HepG2 (cell line): ENCODE data around the gene RSPH9. TPM values are rescaled to one million over a fixed set of nuclear protein-coding genes. Genes with fewer than 3 reads are reported as not detected.
A peak's percentile ranks its signal among the peaks of the same experiment; 100 is the strongest.

ENCODE experiments used
- ATAC-seq: fragments of 200-7000 bp; cut with Tn5 transposase; 3 replicates; pipeline ENCODE4 v1.9.1; 2020; ENCODE audit warnings: mild to moderate bottlenecking, moderate library complexity
- Bru-seq: library from RNA; stranded (reverse); fragments of 400-500 nt; gene quantifications from one replicate; lab custom pipeline; 2021; lab: Mats Ljungman, UMichigan
- BruChase-seq, 2 experiments: library from RNA; stranded (reverse); fragments of 400-500 nt; gene quantifications; one replicate each; lab custom pipeline; 2021; lab: Mats Ljungman, UMichigan
- BruUV-seq: library from RNA; stranded (reverse); fragments of 400-500 nt; replicated peaks from 2 replicates; lab custom pipeline; 2021; lab: Mats Ljungman, UMichigan
- CTCF ChIA-PET: fragments of 300-600 bp; formaldehyde crosslinking; extraction: SDS; loops from one replicate; lab custom pipeline; 2021; ENCODE audit warnings: low total read pairs, inconsistent platforms, low intra/inter-chr PET ratio; lab: Yijun Ruan, JAX
- POLR2A ChIA-PET: fragments of 350-600 bp; sonication (Branson Sonifier 250); formaldehyde crosslinking; loops from one replicate; lab custom pipeline; 2020; ENCODE audit warnings: antibody characterized with exemption, inconsistent platforms; lab: Yijun Ruan, JAX
- DNase-seq: peaks from one replicate; pipeline ENCODE4 v3.0.0-alpha.2; 2015; ENCODE audit warnings: low spot score
- FAIRE-seq: peaks from 3 replicates; lab custom pipeline; 2011; peaks lifted over from hg19 to GRCh38; lab: Jason Lieb, UNC
- H2AFZ ChIP-seq: one replicate; pipeline ENCODE4 v1.6.1; 2011; ENCODE audit warnings: low read length, inconsistent platforms
- H3K27ac ChIP-seq: fragments of 300-600 bp; 3 replicates; pipeline ENCODE4 v1.8.0; 2011; ENCODE audit warnings: mixed run types, mild to moderate bottlenecking, mixed read lengths, low read length, inconsistent platforms; ENCODE audit not compliant: insufficient read depth; ENCODE audit errors: extremely low read length
- H3K27me3 ChIP-seq, 2 experiments: fragments of 200-600 bp in 1 of 2; 2 replicates in 1 of 2; 3 replicates in 1 of 2; pipeline versions ENCODE4 v1.6.0 to v1.8.0; 2011; ENCODE audit warnings: low read length in 2 of 2, mild to moderate bottlenecking in 2 of 2, moderate library complexity in 2 of 2, inconsistent platforms in 1 of 2; ENCODE audit not compliant: insufficient read depth in 2 of 2, control insufficient read depth in 1 of 2
- H3K36me3 ChIP-seq, 2 experiments: fragments of 200-600 bp in 1 of 2; replicated peaks in 1 of 2; 2 replicates in 1 of 2; 3 replicates in 1 of 2; pipeline versions ENCODE4 v1.5.1 to v1.8.0; 2011; ENCODE audit warnings: low read length in 2 of 2, inconsistent platforms in 1 of 2; ENCODE audit not compliant: insufficient read depth in 2 of 2, control insufficient read depth in 1 of 2
- H3K4me1 ChIP-seq: 2 replicates; pipeline ENCODE4 v1.5.1; 2012; ENCODE audit warnings: low read length, inconsistent platforms; ENCODE audit not compliant: insufficient read depth
- H3K4me2 ChIP-seq: 2 replicates; pipeline ENCODE4 v1.6.0; 2011; ENCODE audit warnings: low read depth, low read length, inconsistent platforms
- H3K4me3 ChIP-seq, 3 experiments: fragments of 200-600 bp in 1 of 3; sonication (generic), shearing (Covaris generic) in 1 of 3; replicated peaks in 1 of 3; 2 replicates each; pipeline ENCODE4 v1.5.1; 2011 to 2016; ENCODE audit warnings: low read length in 3 of 3, inconsistent platforms in 2 of 3, low read depth in 2 of 3, mild to moderate bottlenecking in 2 of 3, control low read depth in 1 of 3, mixed read lengths in 1 of 3; ENCODE audit not compliant: insufficient read depth in 1 of 3
- H3K79me2 ChIP-seq: one replicate; pipeline ENCODE4 v1.6.1; 2011; ENCODE audit warnings: low read length, inconsistent platforms; ENCODE audit not compliant: insufficient read depth
- H3K9ac ChIP-seq: 2 replicates; pipeline ENCODE4 v1.6.0; 2011; ENCODE audit warnings: mild to moderate bottlenecking, low read depth, low read length, inconsistent platforms; ENCODE audit not compliant: insufficient read depth
- H3K9me3 ChIP-seq: 2 replicates; pipeline ENCODE4 v1.5.1; 2012; ENCODE audit warnings: mild to moderate bottlenecking, low read length
- H4K20me1 ChIP-seq: 2 replicates; pipeline ENCODE4 v1.6.0; 2011; ENCODE audit warnings: inconsistent platforms, mild to moderate bottlenecking, low read length, moderate library complexity; ENCODE audit not compliant: insufficient read depth
- AGO2 ChIP-seq: fragments of 200-400 bp; formaldehyde crosslinking; optimal IDR thresholded peaks from 2 replicates; pipeline ENCODE3; 2017; ENCODE audit warnings: mild to moderate bottlenecking, low read depth, low read length, moderate library complexity
- MEIS2 ChIP-seq: sonication (generic); formaldehyde crosslinking; IDR thresholded peaks from 2 replicates; pipeline ENCODE4 v1.9.0; 2021; ENCODE audit warnings: mild to moderate bottlenecking, missing genetic modification reagents
- MZF1 ChIP-seq: sonication (generic); formaldehyde crosslinking; IDR thresholded peaks from 2 replicates; pipeline ENCODE4 v1.8.1; 2023; ENCODE audit warnings: mild to moderate bottlenecking, missing genetic modification reagents, borderline replicate concordance
- NFIC ChIP-seq: IDR thresholded peaks from 2 replicates; pipeline ENCODE4 v1.6.1; 2012; ENCODE audit warnings: mild to moderate bottlenecking, low read length, inconsistent platforms
- PLRG1 ChIP-seq: fragments of 450-650 bp; conservative IDR thresholded peaks from 2 replicates; pipeline ENCODE4 v1.6.1; 2016
- ZNF616 ChIP-seq: sonication (generic); formaldehyde crosslinking; IDR thresholded peaks from 2 replicates; pipeline ENCODE4 v1.5.0; 2020; ENCODE audit warnings: low read depth, mild to moderate bottlenecking, missing genetic modification reagents
- WGBS: methylation state at CpG from one replicate; pipeline ENCODE4 v1.1.6; 2017; ENCODE audit warnings: low lambda C conversion rate; 5-methylcytosine and 5-hydroxymethylcytosine counted together
- in situ Hi-C: cut with HindIII; loops from 2 replicates; pipeline ENCODE4 v1.10.0; 2017; ENCODE audit warnings: low pct_unique_long_range_greater_than_20kb; ENCODE audit not compliant: extremely low pct_ligation_motif_present
- intact Hi-C: fragments of 100-400 bp; cut with micrococcal nuclease; formaldehyde crosslinking; loops from one replicate; pipeline ENCODE4 v1.10.0; 2022; ENCODE audit not compliant: unreplicated experiment
- long read RNA-seq, 2 experiments: library from RNA in 1 of 2; library from polyadenylated mRNA in 1 of 2; stranded (forward) in 1 of 2; unstranded in 1 of 2; transcript quantifications; one replicate each; pipeline ENCODE4 v2.0.0, GENCODE V29; 2019 to 2022
- polyA minus RNA-seq, 3 experiments: library from RNA; depleted of rRNA, polyadenylated mRNA; stranded (reverse); fragments of >200 nt; gene quantifications; 2 replicates each; pipeline ENCODE4 v1.2.3, GENCODE V29; 2011; ENCODE audit warnings: low replicate concordance in 1 of 3
- polyA plus RNA-seq, 8 experiments: library from polyadenylated mRNA; depleted of rRNA in 3 of 8; stranded (reverse) in 7 of 8; unstranded in 1 of 8; fragments of >200 nt; fragmentation: Illumina TruSeq in 4 of 8; extraction: Trizol in 4 of 8; gene quantifications; 2 replicates each; pipeline versions ENCODE4 v1.2.1 to v1.2.3, GENCODE V29; 2011 to 2016; ENCODE audit warnings: low read depth in 4 of 8, missing spikeins in 1 of 8, mixed read lengths in 1 of 8; ENCODE audit not compliant: insufficient read depth in 1 of 8
- total RNA-seq, 5 experiments: library from RNA; depleted of rRNA; stranded (reverse); fragments of >200 nt; fragmentation: Illumina TruSeq; extraction: Trizol; gene quantifications; 2 replicates each; pipeline ENCODE4 v1.2.3, GENCODE V29; 2016; ENCODE audit warnings: low read depth in 1 of 5
- TF ChIP-seq, protein P1 (sequence below): sonication (generic); formaldehyde crosslinking; IDR thresholded peaks from 2 replicates; pipeline ENCODE4 v1.8.1; 2023; ENCODE audit warnings: mild to moderate bottlenecking, missing genetic modification reagents
- TF ChIP-seq, protein P2 (sequence below): sonication (generic); formaldehyde crosslinking; IDR thresholded peaks from 2 replicates; pipeline ENCODE4 v1.9.0; 2022; ENCODE audit warnings: missing genetic modification reagents, mild to moderate bottlenecking, borderline replicate concordance

Gene RSPH9, protein sequence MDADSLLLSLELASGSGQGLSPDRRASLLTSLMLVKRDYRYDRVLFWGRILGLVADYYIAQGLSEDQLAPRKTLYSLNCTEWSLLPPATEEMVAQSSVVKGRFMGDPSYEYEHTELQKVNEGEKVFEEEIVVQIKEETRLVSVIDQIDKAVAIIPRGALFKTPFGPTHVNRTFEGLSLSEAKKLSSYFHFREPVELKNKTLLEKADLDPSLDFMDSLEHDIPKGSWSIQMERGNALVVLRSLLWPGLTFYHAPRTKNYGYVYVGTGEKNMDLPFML
- total RNA-seq (2016; rRNA removed; fragmentation: Illumina TruSeq; extraction: Trizol), result 0.04 TPM in 1 of 2 replicates, not detected in the other
- total RNA-seq (2016; cell fraction: cytosol; rRNA removed; fragmentation: Illumina TruSeq; extraction: Trizol; ENCODE audit: low read depth), result not detected in 2 replicates
- not detected in 2 replicates for total RNA-seq (2016; cell fraction: insoluble cytoplasmic fraction; rRNA removed; fragmentation: Illumina TruSeq; extraction: Trizol)
- not detected in 2 replicates for total RNA-seq (2016; cell fraction: membrane; rRNA removed; fragmentation: Illumina TruSeq; extraction: Trizol)
- total RNA-seq (2016; cell fraction: nucleus; rRNA removed; fragmentation: Illumina TruSeq; extraction: Trizol), result not detected in 2 replicates
- polyA plus RNA-seq (2011; rRNA removed), result not detected in 2 replicates
- not detected in 2 replicates for polyA plus RNA-seq (2011; cell fraction: cytosol; rRNA removed)
- 0.10 TPM in 1 of 2 replicates, not detected in the other for polyA plus RNA-seq (2011; cell fraction: nucleus; rRNA removed)
- polyA plus RNA-seq (2012), result 0.15 and 0.40 TPM in 2 replicates
- not detected in 2 replicates for polyA plus RNA-seq (2016; cell fraction: cytosol; fragmentation: Illumina TruSeq; extraction: Trizol; ENCODE audit: low read depth)
- polyA plus RNA-seq (2016; cell fraction: insoluble cytoplasmic fraction; fragmentation: Illumina TruSeq; extraction: Trizol; ENCODE audit: low read depth), result not detected in 2 replicates
- not detected in 2 replicates for polyA plus RNA-seq (2016; cell fraction: membrane; fragmentation: Illumina TruSeq; extraction: Trizol; ENCODE audit: low read depth)
- polyA plus RNA-seq (2016; cell fraction: nucleus; fragmentation: Illumina TruSeq; extraction: Trizol; ENCODE audit: insufficient read depth, low read depth), result not detected in 2 replicates
- not detected in 2 replicates for polyA minus RNA-seq (2011; rRNA and poly(A)+ RNA removed; ENCODE audit: low replicate concordance)
- polyA minus RNA-seq (2011; cell fraction: cytosol; rRNA and poly(A)+ RNA removed), result not detected in 2 replicates
- polyA minus RNA-seq (2011; cell fraction: nucleus; rRNA and poly(A)+ RNA removed), result not detected in 2 replicates
- percentile 17 among the genes with signal in this experiment for Bru-seq, nascent RNA
- BruChase-seq, experiment 1, labeled RNA remaining after a 6-hour chase, result percentile 31 among the genes with signal in this experiment
- percentile 23 among the genes with signal in this experiment for BruChase-seq, experiment 2, labeled RNA remaining after a 2-hour chase
- long read RNA-seq, experiment 1, result 0 reads
- long read RNA-seq, experiment 2, result 0 reads

DNA sequence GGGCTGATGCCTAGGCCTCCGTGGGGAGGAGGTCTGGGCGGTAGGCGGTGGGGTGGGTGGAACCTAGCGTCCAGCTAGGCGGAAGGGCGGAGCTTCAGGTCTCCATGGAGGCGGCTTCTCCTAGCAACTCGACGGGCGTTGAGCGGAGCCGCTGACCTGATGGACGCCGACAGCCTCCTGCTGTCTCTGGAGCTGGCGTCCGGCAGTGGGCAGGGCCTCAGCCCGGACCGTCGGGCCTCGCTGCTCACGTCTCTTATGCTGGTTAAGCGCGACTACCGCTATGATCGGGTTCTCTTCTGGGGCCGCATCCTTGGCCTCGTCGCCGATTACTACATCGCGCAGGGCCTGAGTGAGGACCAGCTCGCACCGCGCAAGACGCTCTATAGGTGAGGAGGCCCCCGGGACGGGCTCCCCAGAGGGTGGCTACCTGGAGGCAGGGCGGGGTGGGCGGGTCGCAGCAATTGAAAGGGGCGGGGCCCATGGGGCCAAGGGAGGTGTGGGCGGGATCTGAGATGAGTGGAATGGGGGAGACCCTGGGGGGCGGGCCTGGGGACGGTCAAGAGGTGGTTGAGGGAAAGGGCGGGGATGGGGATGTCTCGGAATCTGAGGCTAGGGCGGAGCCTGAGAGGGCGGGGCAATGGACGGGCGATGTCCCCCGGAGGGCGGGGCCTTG, at the start of gene RSPH9:
Gene RSPH9, plus strand, starts transcription at position 97 of the 673 bp plus-strand sequence. Its CDS starts 63 bp downstream, at position 160.
- Histone ChIP-seq H3K4me3 (no peak within 1 kb of the TSS), H3K79me2 (no peaks in the 10 kb centered on the region), H2AFZ (no peak within 1 kb of the TSS), H3K4me2 (no peak within 1 kb of the TSS), H3K4me1 (no peaks in the 10 kb centered on the region), H3K27me3 (peaks cover 0 to 7% of the 10 kb centered on the region in 2 experiments; a peak in 1 of 5 replicates), H3K9me3 (no peaks in the 10 kb centered on the region), H4K20me1 (no peaks in the 10 kb centered on the region), H3K27ac (no peak within 1 kb of the TSS), H3K9ac (no peak within 1 kb of the TSS)
- CTCF ChIA-PET, result no interaction called here
- 91% methylated on average over 52 of the region's 52 CpGs for WGBS
- ATAC-seq (peak; percentile 14; the same call in 1 of the 3 replicates), DNase-seq (no peak), FAIRE-seq (no peak)
- no TSS peak for BruUV-seq
- intact Hi-C loops (no loop called here), in situ Hi-C loops (no loop called here)
- TF ChIP-seq MEIS2 (CRISPR knock-in tag) (no peak), ZNF616 (CRISPR knock-in tag) (no peak), PLRG1 (no peak), AGO2 (peak; percentile 59), NFIC (no peak), MZF1 (CRISPR knock-in tag) (no peak)
- TF ChIP-seq, protein P1, sequence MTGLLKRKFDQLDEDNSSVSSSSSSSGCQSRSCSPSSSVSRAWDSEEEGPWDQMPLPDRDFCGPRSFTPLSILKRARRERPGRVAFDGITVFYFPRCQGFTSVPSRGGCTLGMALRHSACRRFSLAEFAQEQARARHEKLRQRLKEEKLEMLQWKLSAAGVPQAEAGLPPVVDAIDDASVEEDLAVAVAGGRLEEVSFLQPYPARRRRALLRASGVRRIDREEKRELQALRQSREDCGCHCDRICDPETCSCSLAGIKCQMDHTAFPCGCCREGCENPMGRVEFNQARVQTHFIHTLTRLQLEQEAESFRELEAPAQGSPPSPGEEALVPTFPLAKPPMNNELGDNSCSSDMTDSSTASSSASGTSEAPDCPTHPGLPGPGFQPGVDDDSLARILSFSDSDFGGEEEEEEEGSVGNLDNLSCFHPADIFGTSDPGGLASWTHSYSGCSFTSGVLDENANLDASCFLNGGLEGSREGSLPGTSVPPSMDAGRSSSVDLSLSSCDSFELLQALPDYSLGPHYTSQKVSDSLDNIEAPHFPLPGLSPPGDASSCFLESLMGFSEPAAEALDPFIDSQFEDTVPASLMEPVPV (CRISPR knock-in tag), result no peak
- TF ChIP-seq, protein P2, sequence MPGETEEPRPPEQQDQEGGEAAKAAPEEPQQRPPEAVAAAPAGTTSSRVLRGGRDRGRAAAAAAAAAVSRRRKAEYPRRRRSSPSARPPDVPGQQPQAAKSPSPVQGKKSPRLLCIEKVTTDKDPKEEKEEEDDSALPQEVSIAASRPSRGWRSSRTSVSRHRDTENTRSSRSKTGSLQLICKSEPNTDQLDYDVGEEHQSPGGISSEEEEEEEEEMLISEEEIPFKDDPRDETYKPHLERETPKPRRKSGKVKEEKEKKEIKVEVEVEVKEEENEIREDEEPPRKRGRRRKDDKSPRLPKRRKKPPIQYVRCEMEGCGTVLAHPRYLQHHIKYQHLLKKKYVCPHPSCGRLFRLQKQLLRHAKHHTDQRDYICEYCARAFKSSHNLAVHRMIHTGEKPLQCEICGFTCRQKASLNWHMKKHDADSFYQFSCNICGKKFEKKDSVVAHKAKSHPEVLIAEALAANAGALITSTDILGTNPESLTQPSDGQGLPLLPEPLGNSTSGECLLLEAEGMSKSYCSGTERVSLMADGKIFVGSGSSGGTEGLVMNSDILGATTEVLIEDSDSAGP (CRISPR knock-in tag), result no peak
- TF ChIP-seq, all 625 proteins: peak for 1
- H3K36me3 ChIP-seq, result peaks cover 9 to 19% of the 10 kb centered on the region in 2 experiments; a peak in 4 of 5 replicates
- POLR2A ChIA-PET, result interaction anchor here (1.7 to 5.9 kb wide), 5 partner anchors 8 to 19 kb away, joined by 5 to 22 read pairs (median 7); partner anchors contain the start of genes GTPBP2 and MAD2L1BP
